K562 (cell line): ENCODE results near the gene LSM14B. TPM values are rescaled to one million over a fixed set of nuclear protein-coding genes. Genes with fewer than 3 reads are reported as not detected.

Source experiments
- ATAC-seq: fragments of 200-7000 bp; cut with Tn5 transposase; 3 replicates; pipeline ENCODE4 v1.9.1; 2020; ENCODE audit warnings: moderate library complexity
- BruUV-seq: library from RNA; stranded (reverse); fragments of 400-500 nt; replicated peaks from 2 replicates; lab custom pipeline; 2021; lab: Mats Ljungman, UMichigan
- CTCF ChIA-PET: fragments of 300-600 bp; formaldehyde crosslinking; extraction: SDS; loops from one replicate; lab custom pipeline; 2021; ENCODE audit warnings: low intra/inter-chr PET ratio; lab: Yijun Ruan, JAX
- POLR2A ChIA-PET: fragments of 300-600, 350-650 bp; sonication (Branson Sonifier 250); formaldehyde crosslinking; extraction: SDS; loops from one replicate; lab custom pipeline; 2021; ENCODE audit warnings: antibody characterized with exemption, inconsistent platforms; lab: Yijun Ruan, JAX
- DNase-seq, 4 experiments: peaks; one replicate each; pipeline versions ENCODE4 v3.0.0 to v3.0.0-alpha.2; 2011 to 2018; ENCODE audit warnings: low spot score in 3 of 4, mixed read lengths in 3 of 4; ENCODE audit errors: extremely low read depth in 1 of 4
- FAIRE-seq: peaks from 2 replicates; lab custom pipeline; 2011; peaks lifted over from hg19 to GRCh38; lab: Jason Lieb, UNC
- H2AFZ ChIP-seq: 2 replicates; pipeline ENCODE4 v1.6.0; 2011; ENCODE audit warnings: low read depth, low read length, control low read depth, inconsistent platforms
- H3K27ac ChIP-seq: fragments of 200-600 bp; 3 replicates; pipeline ENCODE4 v1.8.0; 2011; ENCODE audit warnings: low read depth, mild to moderate bottlenecking, control low read depth, inconsistent platforms, low read length, moderate library complexity, mixed read lengths; ENCODE audit errors: extremely low read depth
- H3K27me3 ChIP-seq, 2 experiments: fragments of 300-600 bp in 1 of 2; 2 replicates in 1 of 2; 3 replicates in 1 of 2; pipeline versions ENCODE4 v1.6.0 to v1.8.0; 2011; ENCODE audit warnings: inconsistent platforms in 2 of 2, low read length in 2 of 2, mild to moderate bottlenecking in 1 of 2, mixed read lengths in 1 of 2, moderate library complexity in 1 of 2; ENCODE audit not compliant: control insufficient read depth in 2 of 2, insufficient read depth in 2 of 2
- H3K36me3 ChIP-seq: fragments of 300-600 bp; 3 replicates; pipeline ENCODE4 v1.8.0; 2011; ENCODE audit warnings: mild to moderate bottlenecking, low read length, inconsistent platforms; ENCODE audit not compliant: control insufficient read depth, insufficient read depth
- H3K4me1 ChIP-seq, 2 experiments: fragments of 200-600 bp in 1 of 2; replicated peaks in 1 of 2; 2 replicates in 1 of 2; 3 replicates in 1 of 2; pipeline versions ENCODE4 v1.5.1 to v1.8.0; 2011; ENCODE audit warnings: inconsistent platforms in 2 of 2, low read length in 2 of 2, mild to moderate bottlenecking in 1 of 2, mixed read lengths in 1 of 2, moderate library complexity in 1 of 2; ENCODE audit not compliant: control insufficient read depth in 2 of 2, insufficient read depth in 2 of 2
- H3K4me2 ChIP-seq: 2 replicates; pipeline ENCODE4 v1.6.1; 2011; ENCODE audit warnings: low read length, control low read depth, inconsistent platforms, mixed read lengths; ENCODE audit not compliant: insufficient read depth
- H3K4me3 ChIP-seq: fragments of 200-600 bp; sonication (generic), shearing (Covaris generic); 2 replicates; pipeline ENCODE4 v1.5.1; 2016; ENCODE audit warnings: control low read depth, inconsistent platforms
- H3K79me2 ChIP-seq: fragments of 200-600 bp; 3 replicates; pipeline ENCODE4 v1.8.0; 2011; ENCODE audit warnings: low read length, inconsistent platforms; ENCODE audit not compliant: control insufficient read depth, insufficient read depth
- H3K9ac ChIP-seq, 2 experiments: 2 replicates each; pipeline versions ENCODE4 v1.6.0 to v1.6.1; 2011; ENCODE audit warnings: low read depth in 2 of 2, low read length in 2 of 2, control low read depth in 1 of 2, inconsistent platforms in 1 of 2, mild to moderate bottlenecking in 1 of 2, mixed read lengths in 1 of 2; ENCODE audit not compliant: insufficient read depth in 1 of 2
- H3K9me1 ChIP-seq: one replicate; pipeline ENCODE4 v1.6.0; 2011; ENCODE audit warnings: inconsistent platforms, mild to moderate bottlenecking, low read length, moderate library complexity; ENCODE audit not compliant: control insufficient read depth, insufficient read depth
- H3K9me3 ChIP-seq: replicated peaks from 2 replicates; pipeline ENCODE4 v1.5.1; 2011; ENCODE audit warnings: low read depth, low read length, inconsistent platforms; ENCODE audit not compliant: control insufficient read depth, insufficient read depth
- H4K20me1 ChIP-seq: replicated peaks from 2 replicates; pipeline ENCODE4 v1.6.1; 2011; ENCODE audit warnings: low read length, inconsistent platforms, mixed read lengths; ENCODE audit not compliant: control insufficient read depth, insufficient read depth
- CBX3 ChIP-seq, 2 experiments: IDR thresholded peaks; 1 replicate in 1 of 2; 2 replicates in 1 of 2; pipeline ENCODE4 v1.6.1; 2012; ENCODE audit warnings: inconsistent platforms in 2 of 2, low read length in 2 of 2, borderline replicate concordance in 1 of 2, control low read depth in 1 of 2
- CREB1 ChIP-seq, 2 experiments: sonication (generic) in 1 of 2; formaldehyde crosslinking in 1 of 2; IDR thresholded peaks; 2 replicates each; pipeline versions ENCODE4 v1.6.1 to v1.8.0; 2012 to 2022; ENCODE audit warnings: inconsistent platforms in 1 of 2, mild to moderate bottlenecking in 1 of 2, missing genetic modification reagents in 1 of 2, moderate library complexity in 1 of 2
- CREM ChIP-seq: IDR thresholded peaks from 2 replicates; pipeline ENCODE4 v1.6.1; 2014; ENCODE audit warnings: antibody characterized with exemption, low read depth
- ELF4 ChIP-seq: fragments of 450-650 bp; formaldehyde crosslinking; IDR thresholded peaks from 2 replicates; pipeline ENCODE4 v1.4.0; 2022; ENCODE audit warnings: missing genetic modification characterization
- IFI16 ChIP-seq: fragments of 250-450 bp; sonication (Bioruptor Pico); IDR thresholded peaks from 2 replicates; pipeline ENCODE4 v2.1.2; 2022; ENCODE audit warnings: mild to moderate bottlenecking, inconsistent platforms
- MTA1 ChIP-seq: fragments of 450-650 bp; IDR thresholded peaks from 2 replicates; pipeline ENCODE4 v1.6.1; 2017; ENCODE audit warnings: borderline replicate concordance
- MYBL2 ChIP-seq, 2 experiments: fragments of 450-650 bp in 1 of 2; sonication (generic) in 1 of 2; formaldehyde crosslinking in 1 of 2; IDR thresholded peaks; 2 replicates each; pipeline versions ENCODE4 v1.6.1 to v1.8.1; 2017 to 2022; ENCODE audit warnings: borderline replicate concordance in 1 of 2, inconsistent platforms in 1 of 2, low read depth in 1 of 2, mild to moderate bottlenecking in 1 of 2, missing genetic modification reagents in 1 of 2, moderate library complexity in 1 of 2
- MYNN ChIP-seq, 2 experiments: sonication (generic); formaldehyde crosslinking in 1 of 2; IDR thresholded peaks; 2 replicates each; pipeline versions ENCODE4 v1.5.0 to v1.6.1; 2016 to 2020; ENCODE audit warnings: antibody characterized with exemption in 1 of 2, missing genetic modification reagents in 1 of 2
- NEUROD1 ChIP-seq: fragments of 150-350 bp; IDR thresholded peaks from 2 replicates; pipeline ENCODE4 v1.6.1; 2014; ENCODE audit warnings: borderline replicate concordance, low read length, low read depth; ENCODE audit not compliant: partially characterized antibody
- SMARCB1 ChIP-seq: IDR thresholded peaks from 2 replicates; pipeline ENCODE4 v1.6.1; 2011; ENCODE audit warnings: improper control_type of control experiment, low read depth; ENCODE audit not compliant: insufficient read length
- TBP ChIP-seq: optimal IDR thresholded peaks from 2 replicates; pipeline ENCODE3; 2011; ENCODE audit warnings: low read depth, low read length, improper control_type of control experiment
- ZNF121 ChIP-seq: sonication (generic); formaldehyde crosslinking; conservative IDR thresholded peaks from 2 replicates; pipeline ENCODE4 v1.8.0; 2022; ENCODE audit warnings: missing genetic modification reagents
- ZNF143 ChIP-seq: sonication (generic); formaldehyde crosslinking; IDR thresholded peaks from 2 replicates; pipeline ENCODE4 v1.9.0; 2022; ENCODE audit warnings: mild to moderate bottlenecking, missing genetic modification reagents
- ZNF316 ChIP-seq: fragments of 450-650 bp; IDR thresholded peaks from 2 replicates; pipeline ENCODE4 v1.6.1; 2016
- ZNF444 ChIP-seq: fragments of 250-450 bp; sonication (Bioruptor Pico); IDR thresholded peaks from 2 replicates; pipeline ENCODE4 v1.4.0; 2020; ENCODE audit warnings: mild to moderate bottlenecking, moderate library complexity
- ZNF561 ChIP-seq: fragments of 450-650 bp; formaldehyde crosslinking; conservative IDR thresholded peaks from 2 replicates; pipeline ENCODE4 v1.4.0; 2020; ENCODE audit warnings: mild to moderate bottlenecking, moderate library complexity
- WGBS: fragments of 100-300 bp; shearing (Covaris generic); methylation state at CpG from one replicate; pipeline ENCODE4 v1.1.6; 2016; ENCODE audit warnings: low coverage, mixed read lengths; ENCODE audit not compliant: insufficient coverage; ENCODE audit errors: missing lambda C conversion rate; 5-methylcytosine and 5-hydroxymethylcytosine counted together
- in situ Hi-C: fragments of 300-500 bp; cut with MboI; formaldehyde crosslinking; loops from 4 replicates; pipeline ENCODE4 v1.15.0; 2018; ENCODE audit warnings: inconsistent platforms, mixed read lengths
- intact Hi-C: fragments of 100-400 bp; cut with micrococcal nuclease; formaldehyde crosslinking; loops from 2 replicates; pipeline ENCODE4 v1.14.2; 2022
- polyA plus RNA-seq, 8 experiments: library from polyadenylated mRNA; depleted of rRNA in 4 of 8; stranded (reverse) in 5 of 8; unstranded in 3 of 8; fragments of >200 nt; fragmentation: Nextera tagmentation in 2 of 8; fragmentation: Illumina TruSeq in 1 of 8; extraction: Ambion mirVana in 2 of 8; extraction: Trizol in 1 of 8; gene quantifications; 2 replicates each; pipeline versions ENCODE4 v1.2.1 to v1.2.3, GENCODE V29; 2011 to 2014; ENCODE audit warnings: inconsistent platforms in 1 of 8, missing spikeins in 1 of 8
- total RNA-seq, 7 experiments: library from RNA; depleted of rRNA in 6 of 7; stranded (reverse); fragments of >200 nt in 6 of 7; fragmentation: Illumina TruSeq in 2 of 7; extraction: Trizol in 2 of 7; gene quantifications; 2 replicates each; pipeline versions ENCODE4 v1.2.1 to v1.2.3, GENCODE V29; 2011 to 2021; ENCODE audit warnings: low replicate concordance in 1 of 7
- TF ChIP-seq, protein P1 (sequence below): IDR thresholded peaks from 2 replicates; pipeline ENCODE4 v1.6.1; 2014; ENCODE audit warnings: antibody characterized with exemption
- TF ChIP-seq, protein P2 (sequence below): fragments of 250-450 bp; sonication (Bioruptor Pico); IDR thresholded peaks from 2 replicates; pipeline ENCODE4 v1.5.0; 2021; ENCODE audit warnings: mild to moderate bottlenecking, moderate library complexity
- TF ChIP-seq, protein P3 (sequence below): sonication (generic); formaldehyde crosslinking; IDR thresholded peaks from 2 replicates; pipeline ENCODE4 v1.5.0; 2020; ENCODE audit warnings: missing genetic modification reagents

Gene LSM14B
- total and polyA plus RNA-seq, 9 of the 15 experiments (the other 6 are each of a cell fraction or from before 2014, with no cell fraction given) = 0.66 to 36.0 (median 20.2) TPM

DNA sequence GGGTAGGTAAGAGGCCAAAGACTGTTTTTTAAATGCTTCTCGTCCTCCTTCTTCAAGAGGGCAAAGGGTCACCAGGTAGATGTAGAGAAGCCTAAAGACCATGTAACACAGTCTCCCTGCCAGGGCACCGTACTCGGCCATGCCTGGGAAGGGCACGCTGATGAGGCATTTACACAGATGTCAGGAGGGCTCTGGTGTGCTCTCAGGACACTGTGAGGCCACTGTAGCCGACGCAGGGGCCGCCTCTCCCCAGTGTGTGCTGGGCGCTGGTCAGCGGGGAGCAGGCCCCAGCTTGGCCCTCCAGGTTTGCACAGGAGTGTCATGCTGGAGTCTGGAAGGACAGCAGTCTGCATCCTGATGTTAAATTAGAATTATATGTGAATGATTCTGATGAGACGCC is 53.4 kb downstream of the LSM14B start:
- intact Hi-C loops (no loop called here), in situ Hi-C loops (no loop called here)
- Histone ChIP-seq H4K20me1 (no peaks in the 10 kb centered on the region), H2AFZ (no peak overlapping the region), H3K4me1 (no peaks in the 10 kb centered on the region), H3K4me3 (no peak overlapping the region), H3K9me1 (no peaks in the 10 kb centered on the region), H3K27ac (no peak overlapping the region), H3K79me2 (no peaks in the 10 kb centered on the region), H3K9ac (no peak overlapping the region; a peak in 1 of 4 replicates), H3K4me2 (no peak overlapping the region), H3K36me3 (peaks cover 67% of the 10 kb centered on the region; the same call in 1 of the 3 replicates), H3K27me3 (no peaks in the 10 kb centered on the region), H3K9me3 (no peaks in the 10 kb centered on the region)
- CTCF ChIA-PET = no interaction called here
- POLR2A ChIA-PET = interaction anchor here (0.7 kb wide), 1 partner anchor 1548 kb away, joined by 3 read pairs; no protein-coding TSS in a partner anchor
- 89% methylated on average over 6 of the region's 10 CpGs for WGBS
- FAIRE-seq (no peak), ATAC-seq (no peak), DNase-seq (no peak)
- TF ChIP-seq, protein P1, sequence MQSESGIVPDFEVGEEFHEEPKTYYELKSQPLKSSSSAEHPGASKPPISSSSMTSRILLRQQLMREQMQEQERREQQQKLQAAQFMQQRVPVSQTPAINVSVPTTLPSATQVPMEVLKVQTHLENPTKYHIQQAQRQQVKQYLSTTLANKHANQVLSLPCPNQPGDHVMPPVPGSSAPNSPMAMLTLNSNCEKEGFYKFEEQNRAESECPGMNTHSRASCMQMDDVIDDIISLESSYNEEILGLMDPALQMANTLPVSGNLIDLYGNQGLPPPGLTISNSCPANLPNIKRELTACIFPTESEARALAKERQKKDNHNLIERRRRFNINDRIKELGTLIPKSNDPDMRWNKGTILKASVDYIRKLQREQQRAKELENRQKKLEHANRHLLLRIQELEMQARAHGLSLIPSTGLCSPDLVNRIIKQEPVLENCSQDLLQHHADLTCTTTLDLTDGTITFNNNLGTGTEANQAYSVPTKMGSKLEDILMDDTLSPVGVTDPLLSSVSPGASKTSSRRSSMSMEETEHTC = no peak
- TF ChIP-seq ZNF121 (no peak), MTA1 (no peak), ZNF444 (CRISPR knock-in tag) (no peak), CBX3 (IDR thresholded peaks at IDR 0.05; ENCODE audit: borderline replicate concordance in 1 of 2, low read length in 2 of 2) (no peak), CREM (no peak), IFI16 (no peak), MYBL2 (IDR thresholded peaks at IDR 0.05; ENCODE audit: low read depth) (no peak), MYBL2 (CRISPR knock-in tag; IDR thresholded peaks at IDR 0.05; ENCODE audit: borderline replicate concordance) (no peak), ZNF143 (CRISPR knock-in tag) (no peak), NEUROD1 (no peak), CREB1 (IDR thresholded peaks at IDR 0.05) (no peak), CREB1 (CRISPR knock-in tag; IDR thresholded peaks at IDR 0.05) (no peak), MYNN (IDR thresholded peaks at IDR 0.05) (no peak), MYNN (CRISPR knock-in tag; IDR thresholded peaks at IDR 0.05) (no peak), ZNF316 (no peak), TBP (no peak), ZNF561 (CRISPR knock-in tag) (no peak), SMARCB1 (no peak), ELF4 (CRISPR knock-in tag) (no peak)
- TF ChIP-seq, protein P2, sequence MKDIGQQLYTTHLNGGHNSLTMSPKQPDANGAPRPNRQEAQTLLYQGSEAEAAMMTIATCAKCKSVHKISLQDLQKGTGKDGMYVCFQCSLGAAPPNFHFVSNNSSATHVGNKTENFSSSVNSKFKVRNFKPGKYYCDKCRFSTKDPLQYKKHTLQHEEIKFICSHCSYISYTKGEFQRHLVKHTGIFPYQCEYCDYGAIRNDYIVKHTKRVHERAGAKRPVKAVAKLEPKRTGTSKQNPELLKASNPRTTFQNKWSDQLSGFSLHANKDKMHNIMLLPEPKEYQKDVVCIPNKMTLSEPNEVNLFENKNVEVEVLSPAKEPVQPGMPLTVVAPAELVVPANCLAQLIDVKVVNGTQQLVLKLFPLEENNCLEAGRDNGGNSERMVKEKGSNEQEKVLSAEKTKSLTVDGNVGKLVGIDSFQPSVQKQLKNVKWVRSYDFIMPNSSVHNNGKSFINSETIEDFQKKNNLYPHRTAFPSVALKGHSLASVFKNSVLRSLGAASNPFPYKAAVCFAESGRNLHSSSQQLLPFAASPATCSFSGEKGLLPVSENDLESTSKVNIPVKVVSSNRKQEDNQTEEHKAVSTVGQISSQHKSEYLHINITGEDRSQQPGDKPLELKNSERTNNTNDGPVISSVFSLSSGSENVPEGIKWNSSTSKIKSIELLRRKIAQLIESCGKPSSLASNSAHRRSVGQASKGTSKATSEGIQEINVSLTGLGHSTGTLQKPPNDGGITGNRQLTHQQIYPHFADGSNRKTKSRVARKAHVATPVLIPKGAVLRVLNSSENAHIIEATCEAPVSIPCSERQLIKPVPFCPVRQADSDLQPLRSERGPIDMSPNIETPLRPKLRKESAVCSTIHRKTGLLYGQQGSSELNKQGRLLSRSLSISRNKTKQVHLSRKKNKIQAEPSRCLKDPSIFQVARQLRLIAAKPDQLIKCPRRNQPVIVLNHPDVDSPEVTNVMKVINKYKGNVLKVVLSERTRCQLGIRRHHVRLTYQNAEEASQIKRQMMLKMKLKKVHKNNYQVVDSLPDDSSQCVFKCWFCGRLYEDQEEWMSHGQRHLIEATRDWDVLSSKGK (CRISPR knock-in tag) = no peak
- TF ChIP-seq, protein P3, sequence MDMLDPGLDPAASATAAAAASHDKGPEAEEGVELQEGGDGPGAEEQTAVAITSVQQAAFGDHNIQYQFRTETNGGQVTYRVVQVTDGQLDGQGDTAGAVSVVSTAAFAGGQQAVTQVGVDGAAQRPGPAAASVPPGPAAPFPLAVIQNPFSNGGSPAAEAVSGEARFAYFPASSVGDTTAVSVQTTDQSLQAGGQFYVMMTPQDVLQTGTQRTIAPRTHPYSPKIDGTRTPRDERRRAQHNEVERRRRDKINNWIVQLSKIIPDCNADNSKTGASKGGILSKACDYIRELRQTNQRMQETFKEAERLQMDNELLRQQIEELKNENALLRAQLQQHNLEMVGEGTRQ (CRISPR knock-in tag) = no peak
- no TSS peak for BruUV-seq
